Neuronal stem cell (in vitro differentiated cells): ENCODE data around the gene C7. TPM values are rescaled to one million over a fixed set of nuclear protein-coding genes. Genes with fewer than 3 reads are reported as not detected.
"Not testable (repeated sequence)": the region's sequence is repeated elsewhere in the genome, so short reads cannot be mapped to it uniquely, and the experiment has no call there.

Experiments used
- DNase-seq: peaks from one replicate; pipeline ENCODE4 v3.0.0-alpha.2; 2013; ENCODE audit warnings: low spot score
- H2AFZ ChIP-seq: one replicate; pipeline ENCODE4 v1.6.1; 2013; ENCODE audit warnings: mild to moderate bottlenecking, low read length, inconsistent platforms
- H2AK5ac ChIP-seq: 2 replicates; pipeline ENCODE4 v1.6.1; 2013; ENCODE audit warnings: low read depth, mild to moderate bottlenecking, inconsistent platforms, low read length, moderate library complexity, mixed read lengths
- H2BK120ac ChIP-seq: 2 replicates; pipeline ENCODE4 v1.6.1; 2013; ENCODE audit warnings: low read depth, mild to moderate bottlenecking, inconsistent platforms, low read length, moderate library complexity, mixed read lengths
- H2BK12ac ChIP-seq: one replicate; pipeline ENCODE4 v1.6.1; 2013; ENCODE audit warnings: low read length, inconsistent platforms
- H2BK15ac ChIP-seq: 2 replicates; pipeline ENCODE4 v1.6.1; 2013; ENCODE audit warnings: mild to moderate bottlenecking, low read length, inconsistent platforms, mixed read lengths
- H2BK5ac ChIP-seq: one replicate; pipeline ENCODE4 v1.6.1; 2013; ENCODE audit warnings: inconsistent platforms, mild to moderate bottlenecking, low read length, moderate library complexity
- H3K14ac ChIP-seq: one replicate; pipeline ENCODE4 v1.6.1; 2013; ENCODE audit warnings: low read length, inconsistent platforms
- H3K18ac ChIP-seq: 2 replicates; pipeline ENCODE4 v1.6.1; 2013; ENCODE audit warnings: low read length, inconsistent platforms
- H3K23ac ChIP-seq: 2 replicates; pipeline ENCODE4 v1.6.1; 2013; ENCODE audit warnings: low read depth, mild to moderate bottlenecking, mixed read lengths, low read length, inconsistent platforms; ENCODE audit not compliant: poor library complexity
- H3K27ac ChIP-seq: replicated peaks from 3 replicates; pipeline ENCODE4 v1.5.1; 2013; ENCODE audit warnings: low read length, inconsistent platforms
- H3K27me3 ChIP-seq, 3 experiments: 2 replicates each; pipeline ENCODE4 v1.6.1; 2013; ENCODE audit warnings: low read length in 3 of 3, mild to moderate bottlenecking in 2 of 3, inconsistent platforms in 1 of 3, low read depth in 1 of 3, mixed read lengths in 1 of 3, moderate library complexity in 1 of 3; ENCODE audit not compliant: control insufficient read depth in 3 of 3, insufficient read depth in 3 of 3
- H3K36me3 ChIP-seq, 2 donors: replicated peaks in 1 of 2; 2 replicates each; pipeline ENCODE4 v1.6.1; 2013; ENCODE audit warnings: low read length in 2 of 2; ENCODE audit not compliant: control insufficient read depth in 2 of 2, insufficient read depth in 2 of 2
- H3K4ac ChIP-seq: 2 replicates; pipeline ENCODE4 v1.6.1; 2013; ENCODE audit warnings: inconsistent platforms, mild to moderate bottlenecking, low read length, moderate library complexity
- H3K4me1 ChIP-seq, 2 donors: 1 replicate in 1 of 2; 2 replicates in 1 of 2; pipeline ENCODE4 v1.6.1; 2013; ENCODE audit warnings: low read length in 2 of 2, low read depth in 1 of 2; ENCODE audit not compliant: control insufficient read depth in 2 of 2, insufficient read depth in 1 of 2
- H3K4me2 ChIP-seq: one replicate; pipeline ENCODE4 v1.6.1; 2013; ENCODE audit warnings: mild to moderate bottlenecking, low read length, inconsistent platforms; ENCODE audit not compliant: insufficient read depth, poor library complexity, severe bottlenecking
- H3K4me3 ChIP-seq, 2 donors: 2 replicates each; pipeline ENCODE4 v1.5.1; 2013; ENCODE audit warnings: low read length in 2 of 2, mild to moderate bottlenecking in 2 of 2, inconsistent platforms in 1 of 2, moderate library complexity in 1 of 2
- H3K79me1 ChIP-seq: one replicate; pipeline ENCODE4 v1.6.1; 2013; ENCODE audit warnings: low read depth, mild to moderate bottlenecking, inconsistent platforms, low read length, moderate library complexity
- H3K9ac ChIP-seq: one replicate; pipeline ENCODE4 v1.6.1; 2013; ENCODE audit warnings: mild to moderate bottlenecking, low read depth, low read length, inconsistent platforms; ENCODE audit not compliant: poor library complexity
- H3K9me3 ChIP-seq, 2 donors: replicated peaks in 1 of 2; 2 replicates each; pipeline versions ENCODE3 to v1.6.1; 2013; ENCODE audit warnings: low read length in 2 of 2, mild to moderate bottlenecking in 2 of 2, inconsistent platforms in 1 of 2, low read depth in 1 of 2, mixed read lengths in 1 of 2, moderate library complexity in 1 of 2; ENCODE audit not compliant: control insufficient read depth in 2 of 2, insufficient read depth in 1 of 2
- H4K8ac ChIP-seq: one replicate; pipeline ENCODE4 v1.6.1; 2013; ENCODE audit warnings: low read depth, mild to moderate bottlenecking, inconsistent platforms, low read length, moderate library complexity
- H4K91ac ChIP-seq: one replicate; pipeline ENCODE4 v1.6.1; 2013; ENCODE audit warnings: low read length, low read depth, mild to moderate bottlenecking, inconsistent platforms; ENCODE audit not compliant: poor library complexity
- WGBS, 2 donors: extraction: QIAGEN DNeasy Blood & Tissue Kit; methylation state at CpG; one replicate each; pipeline ENCODE4 v1.1.7; 2013; ENCODE audit warnings: missing lambda C conversion rate in 2 of 2, mixed read lengths in 1 of 2; ENCODE audit not compliant: insufficient read length in 2 of 2, insufficient replicate concordance in 1 of 2; ENCODE audit errors: extremely low coverage in 2 of 2; 5-methylcytosine and 5-hydroxymethylcytosine counted together
- small RNA-seq: library from polyadenylated mRNA; stranded (forward); fragments of <200 nt; extraction: miRNeasy Mini kit (QIAGEN cat#:217004); gene quantifications from one replicate; pipeline ENCODE3, GENCODE V24; 2013; ENCODE audit not compliant: insufficient read depth

The C7 gene

GRCh38 chr5:41012318-41012717 lies 103.0 kb downstream of the C7 start:
- Histone ChIP-seq H2AK5ac (no peak overlapping the region), H3K27ac (no peak overlapping the region), H3K36me3 (no peaks in the 10 kb centered on the region), H3K4me3 (no peak overlapping the region), H3K4me2 (no peak overlapping the region), H2BK15ac (no peak overlapping the region), H4K91ac (no peak overlapping the region), H3K79me1 (no peaks in the 10 kb centered on the region), H3K27me3 (no peaks in the 10 kb centered on the region), H4K8ac (no peak overlapping the region), H3K9me3 (no peaks in the 10 kb centered on the region), H3K23ac (no peak overlapping the region), H3K4ac (no peak overlapping the region), H2BK5ac (no peak overlapping the region), H2AFZ (no peak overlapping the region), H3K4me1 (no peaks in the 10 kb centered on the region), H2BK12ac (no peak overlapping the region), H3K18ac (no peak overlapping the region), H2BK120ac (no peak overlapping the region), H3K9ac (no peak overlapping the region), H3K14ac (no peak overlapping the region)
- WGBS, 2 donors: no CpG with 5 or more reads among the region's 4 CpGs
- no peak for DNase-seq

GRCh38 chr5:41022600-41022999 lies 113.3 kb downstream of the C7 start:
- not testable (repeated sequence) for H3K79me1 ChIP-seq, H4K8ac ChIP-seq, H3K4me1 ChIP-seq, H2BK120ac ChIP-seq, H3K18ac ChIP-seq, H3K23ac ChIP-seq, H3K36me3 ChIP-seq, H3K4me3 ChIP-seq, DNase-seq, H3K9me3 ChIP-seq, H3K4me2 ChIP-seq, H2BK15ac ChIP-seq, H3K27me3 ChIP-seq, H3K4ac ChIP-seq, H2BK5ac ChIP-seq, H2AK5ac ChIP-seq, H4K91ac ChIP-seq, H2BK12ac ChIP-seq, H3K9ac ChIP-seq, H2AFZ ChIP-seq, H3K27ac ChIP-seq, H3K14ac ChIP-seq
- no CpG with 5 or more reads among the region's 8 CpGs for WGBS, 2 donors

Small RNAs within 50 kb of the gene (small RNA-seq; reads per million reads assigned to genes)
- not detected for gene AC114967.1
- gene RNU7-161P: not detected
